ENCODE measurements around the gene RBX1.
"Not testable (repeated sequence)": the region's sequence is repeated elsewhere in the genome, so short reads cannot be mapped to it uniquely, and the experiment has no call there.

Gene RBX1

DNA sequence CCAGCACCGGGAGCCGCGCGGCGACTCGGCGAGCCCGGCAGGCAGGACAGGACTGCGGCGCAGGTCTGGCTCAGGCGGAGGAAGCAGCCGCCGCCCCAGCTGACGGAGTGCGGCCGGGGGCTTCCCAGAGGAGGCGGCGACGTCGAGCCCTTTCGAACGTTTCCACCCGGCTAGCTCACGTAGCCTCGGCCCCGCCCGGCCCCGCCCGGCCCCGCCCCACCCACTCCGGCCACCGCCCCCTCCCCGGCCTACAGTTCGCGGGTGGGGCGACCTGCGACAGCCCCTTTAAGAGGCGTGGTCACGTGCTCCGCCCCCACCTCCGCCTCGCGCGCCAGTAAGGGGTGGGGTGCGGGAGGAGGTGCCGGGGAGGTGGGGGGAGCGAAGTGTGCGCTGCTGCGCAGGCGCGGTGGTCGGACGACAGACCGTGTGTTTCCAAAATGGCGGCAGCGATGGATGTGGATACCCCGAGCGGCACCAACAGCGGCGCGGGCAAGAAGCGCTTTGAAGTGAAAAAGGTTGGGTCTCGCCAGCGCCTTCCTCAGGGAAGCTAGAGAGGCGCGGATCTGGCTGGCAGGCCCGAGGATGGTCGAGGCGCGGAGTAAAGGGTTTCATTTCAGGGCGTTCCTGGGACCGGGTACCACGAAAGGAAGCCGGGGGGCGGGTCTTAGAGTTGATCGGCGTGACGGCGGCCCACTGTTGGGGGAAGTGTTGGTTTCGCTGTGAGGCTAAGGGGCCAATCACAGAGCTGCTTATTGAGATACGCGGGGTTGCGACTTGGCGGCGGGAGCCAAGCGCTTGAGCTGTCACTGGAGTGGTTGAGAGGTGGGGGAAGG lies at the start of gene RBX1:
TSS of gene RBX1 (plus strand) at position 417 of the 833 bp plus-strand sequence. CDS start at position 438, 21 bp downstream.
- peak; percentile 88 for FAIRE-seq

DNA sequence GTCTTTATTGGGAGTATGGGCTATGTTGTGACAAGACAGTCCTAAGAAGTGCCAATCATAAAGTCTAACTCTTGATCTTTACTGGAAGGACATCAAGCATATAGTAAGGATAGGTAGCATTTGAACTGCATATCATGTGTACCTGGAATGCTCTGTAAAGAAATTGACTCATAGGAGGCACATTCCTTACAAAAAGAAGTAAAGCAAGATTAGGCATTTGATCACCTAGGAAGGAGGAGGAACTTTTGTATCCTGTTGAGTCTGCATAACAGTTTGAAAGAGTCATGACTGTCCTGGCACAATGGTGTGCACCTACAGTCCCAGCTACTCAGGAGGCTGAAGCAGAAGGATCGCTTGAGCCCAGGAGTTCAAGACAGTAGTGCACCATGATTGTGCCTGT lies 47.1 kb upstream of the RBX1 start:
- FAIRE-seq: no peak

DNA sequence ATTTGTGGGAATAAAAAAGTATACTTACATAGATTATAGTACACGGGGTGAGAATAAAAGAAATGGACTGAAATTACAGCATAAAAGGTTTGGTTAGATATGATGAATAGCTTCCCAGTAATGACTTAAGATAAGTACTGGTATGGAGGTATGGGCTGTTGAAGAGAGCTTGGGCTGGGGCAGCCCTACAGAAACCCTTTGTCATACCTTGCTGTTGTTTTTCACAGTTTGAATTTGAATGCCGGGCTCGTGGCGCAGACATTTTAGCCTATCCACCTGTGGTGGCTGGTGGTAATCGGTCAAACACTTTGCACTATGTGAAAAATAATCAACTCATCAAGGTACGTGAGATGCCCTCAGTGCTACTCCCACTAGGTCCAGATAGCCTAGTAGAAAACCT lies 42.3 kb upstream of the RBX1 start:
- FAIRE-seq: no peak

DNA sequence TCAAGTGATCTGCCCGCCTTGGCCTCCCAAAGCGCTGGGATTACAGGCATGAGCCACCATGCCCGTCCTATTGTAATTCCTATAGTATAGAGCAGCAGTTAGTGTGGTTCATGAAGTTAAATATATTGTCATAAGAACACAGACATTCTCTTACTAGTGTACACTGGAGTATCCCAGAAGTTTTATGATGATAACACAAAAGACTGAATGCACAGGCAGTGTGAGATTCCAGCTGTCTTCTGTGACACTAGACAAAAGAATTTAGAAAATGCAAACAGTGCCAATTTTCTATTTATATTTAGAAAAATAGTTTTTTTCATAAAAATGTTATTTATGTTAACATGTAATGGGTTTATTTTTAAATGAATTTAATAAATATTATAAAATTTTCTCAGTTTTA lies 39.4 kb upstream of the RBX1 start:
- no peak for FAIRE-seq

DNA sequence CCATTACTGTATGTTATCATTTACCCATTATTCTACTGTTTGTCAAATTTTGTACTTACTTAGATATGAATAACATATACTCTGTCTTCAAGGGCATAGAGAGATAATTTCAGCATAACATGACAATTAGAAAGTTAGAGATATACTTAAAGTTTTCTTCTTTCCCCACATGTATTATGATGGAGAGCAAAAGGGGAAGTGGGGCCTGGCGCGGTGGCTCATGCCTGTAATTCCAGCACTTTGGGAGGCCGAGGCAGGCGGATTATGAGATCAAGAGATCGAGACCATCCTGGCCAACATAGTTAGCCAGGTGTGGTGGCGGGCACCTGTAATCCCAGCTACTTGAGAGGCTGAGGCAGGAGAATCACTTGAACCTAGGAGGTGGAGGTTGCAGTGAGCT lies 38.2 kb upstream of the RBX1 start:
- FAIRE-seq: not testable (repeated sequence)

DNA sequence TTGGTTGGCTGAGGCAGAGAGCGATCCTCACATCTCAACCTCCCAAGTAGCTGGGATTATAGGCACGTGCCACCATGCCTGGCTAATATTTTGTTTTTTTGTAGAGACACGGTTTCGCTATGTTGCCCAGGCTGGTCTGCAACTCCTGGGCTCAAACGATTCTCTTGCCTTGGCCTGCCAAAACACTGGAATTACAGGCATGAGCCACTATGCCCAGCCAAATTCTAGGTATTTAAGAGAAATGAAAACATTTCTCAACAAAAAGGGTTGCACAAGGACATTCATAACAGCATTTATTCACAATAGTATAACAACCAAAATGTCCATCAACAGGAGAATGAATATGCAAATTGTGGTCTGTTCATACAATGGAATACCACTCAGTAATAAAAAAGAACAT lies 31.7 kb upstream of the RBX1 start:
- FAIRE-seq: no peak

DNA sequence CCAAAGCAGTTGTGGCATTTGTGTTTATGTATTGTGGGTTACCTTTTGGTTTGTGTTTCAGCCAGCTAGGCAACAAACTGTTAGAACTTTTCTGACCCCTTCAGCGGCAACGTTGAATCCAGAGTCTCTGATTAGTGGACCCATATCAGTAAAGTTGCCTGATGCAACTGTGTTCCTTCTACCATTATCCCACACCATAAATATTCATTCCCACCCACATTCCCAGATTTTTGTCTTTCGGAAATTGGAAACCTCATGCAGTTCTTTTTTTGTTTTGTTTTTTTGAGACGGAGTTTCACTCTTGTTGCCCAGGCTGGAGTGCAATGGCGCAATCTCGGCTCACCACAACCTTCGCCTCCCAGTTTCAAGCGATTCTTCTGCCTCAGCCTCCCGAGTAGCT lies 30.7 kb upstream of the RBX1 start:
- FAIRE-seq: no peak

DNA sequence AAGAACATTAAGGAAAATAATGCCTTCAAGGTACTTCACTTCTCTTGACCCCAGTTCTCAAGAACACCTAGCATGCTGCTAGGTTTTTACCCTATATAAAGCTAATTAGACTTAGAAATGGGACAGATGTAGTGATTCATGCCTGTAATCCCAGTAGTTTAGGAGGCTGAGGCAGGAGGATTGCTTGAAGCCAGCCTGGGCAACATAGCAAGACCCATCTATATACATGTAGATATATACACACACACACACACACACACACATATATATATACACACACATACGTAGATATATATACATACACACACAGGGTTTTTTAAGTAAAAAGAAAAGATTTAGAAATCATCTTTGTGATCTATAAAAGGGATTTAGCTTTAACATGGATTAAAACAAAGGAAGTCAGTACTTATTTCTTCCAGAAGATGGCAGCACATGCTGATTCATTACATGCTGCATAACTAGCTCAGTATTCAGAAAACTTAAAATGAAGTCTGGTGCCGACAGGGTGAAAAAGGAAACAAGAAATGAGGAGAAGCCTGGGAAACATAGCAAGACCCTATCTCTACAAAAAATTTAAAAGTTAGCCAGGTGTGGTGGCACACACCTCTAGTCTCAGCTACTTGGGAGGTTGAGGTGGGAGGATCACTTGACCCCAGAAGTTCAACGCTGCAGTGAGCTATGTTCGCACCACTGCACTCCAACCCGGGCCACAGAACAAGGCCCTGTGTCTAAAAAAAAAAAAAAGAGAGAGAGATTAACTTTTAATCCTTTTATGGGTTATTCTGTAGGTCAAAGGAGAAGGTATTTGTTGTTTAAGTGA lies 28.5 kb upstream of the RBX1 start:
- peak; percentile 99 for FAIRE-seq

DNA sequence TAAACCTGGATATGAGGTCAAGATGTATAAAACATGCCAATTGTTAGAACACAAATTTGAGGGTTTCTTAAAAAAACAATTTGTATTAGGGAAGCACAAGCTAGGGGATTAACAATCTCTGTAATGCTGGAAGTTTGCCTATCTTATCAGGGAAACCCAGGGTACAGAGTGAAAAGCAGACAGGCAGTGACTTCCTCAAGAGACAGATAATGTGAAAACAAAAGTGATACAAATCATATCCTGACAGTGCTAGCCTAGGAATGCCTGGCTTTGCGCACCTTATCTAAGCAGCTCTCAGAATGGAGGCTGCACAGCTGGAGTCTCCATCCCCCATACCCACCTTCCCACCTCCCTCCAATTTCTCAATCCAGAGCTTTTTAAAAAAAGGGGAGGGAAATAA lies 22.5 kb upstream of the RBX1 start:
- FAIRE-seq: no peak

DNA sequence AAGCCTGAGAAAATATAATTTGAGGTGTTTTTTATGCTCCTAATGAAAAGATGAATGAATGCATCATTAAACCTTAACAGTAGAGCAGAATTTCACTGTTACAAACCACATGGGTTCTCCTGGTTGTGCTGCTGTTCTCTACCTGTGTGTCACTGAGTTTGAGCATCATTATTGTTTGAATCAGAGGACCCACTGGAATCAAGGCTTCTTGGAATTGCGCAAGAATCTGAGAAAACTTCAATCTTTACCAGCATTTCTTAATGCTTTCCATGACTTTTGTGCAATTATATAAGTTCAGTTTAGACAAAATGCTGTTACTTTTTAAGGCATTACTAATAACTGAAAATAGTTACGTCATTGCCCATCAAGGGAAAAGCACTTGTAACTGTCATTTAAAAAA lies 18.8 kb upstream of the RBX1 start:
- FAIRE-seq: no peak

DNA sequence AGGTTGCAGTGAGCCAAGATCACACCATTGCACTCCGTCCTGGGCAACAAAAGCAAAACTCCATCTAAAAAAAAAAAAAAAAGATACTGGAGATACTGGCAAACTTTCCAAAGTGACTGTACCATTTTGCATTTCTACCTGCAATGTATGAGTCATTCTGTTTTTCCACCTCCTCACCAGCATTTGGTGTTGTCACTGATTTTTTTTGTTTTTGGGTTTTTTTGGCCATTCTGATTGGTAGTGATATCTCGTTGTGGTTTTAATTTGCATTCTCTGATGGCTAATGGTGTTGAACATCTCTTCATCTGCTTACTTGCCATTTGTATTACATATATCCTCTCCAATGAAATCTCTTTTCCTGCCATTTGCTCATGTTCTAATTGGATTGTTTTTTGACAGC lies 12.0 kb upstream of the RBX1 start:
- FAIRE-seq: no peak

DNA sequence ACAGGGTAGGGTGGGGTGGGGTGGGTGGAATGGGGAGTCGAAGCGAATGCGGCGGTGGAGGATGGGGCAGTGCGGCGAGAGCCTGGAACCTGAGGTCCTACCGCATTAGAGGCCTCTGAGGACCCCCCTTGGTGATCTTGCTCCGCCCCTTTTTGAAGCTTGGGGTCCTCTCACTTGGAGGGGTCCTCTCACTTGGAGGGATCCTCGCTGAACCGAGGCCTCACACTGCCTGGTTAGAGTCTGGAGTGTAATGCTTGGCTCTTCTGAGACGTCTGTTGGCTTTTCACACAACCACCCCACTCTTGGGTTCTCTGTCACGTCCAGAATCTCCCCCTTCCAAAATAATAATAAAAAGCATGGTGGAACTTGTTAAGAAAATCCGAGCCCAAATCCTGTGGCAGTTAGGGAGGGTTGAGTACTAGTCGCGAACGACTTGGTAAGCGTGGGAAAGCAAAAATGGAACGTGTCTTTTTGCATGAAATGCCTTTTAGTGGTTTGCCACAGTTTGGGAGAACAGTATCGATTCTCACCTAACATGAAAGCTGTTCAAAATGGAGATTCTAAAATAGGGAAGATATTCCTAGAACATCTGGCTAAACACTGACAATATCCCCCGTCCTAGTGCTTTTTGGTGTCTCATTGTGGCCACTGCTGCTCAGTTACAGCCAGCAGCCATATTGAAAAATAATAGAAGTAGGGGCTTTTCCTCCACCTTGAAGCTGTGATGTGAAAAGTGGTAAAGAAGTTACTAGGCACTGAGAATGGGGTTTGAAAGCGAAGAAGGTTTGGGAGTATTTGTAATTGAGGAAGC lies 822 bp downstream of the RBX1 start:
- no peak for FAIRE-seq

DNA sequence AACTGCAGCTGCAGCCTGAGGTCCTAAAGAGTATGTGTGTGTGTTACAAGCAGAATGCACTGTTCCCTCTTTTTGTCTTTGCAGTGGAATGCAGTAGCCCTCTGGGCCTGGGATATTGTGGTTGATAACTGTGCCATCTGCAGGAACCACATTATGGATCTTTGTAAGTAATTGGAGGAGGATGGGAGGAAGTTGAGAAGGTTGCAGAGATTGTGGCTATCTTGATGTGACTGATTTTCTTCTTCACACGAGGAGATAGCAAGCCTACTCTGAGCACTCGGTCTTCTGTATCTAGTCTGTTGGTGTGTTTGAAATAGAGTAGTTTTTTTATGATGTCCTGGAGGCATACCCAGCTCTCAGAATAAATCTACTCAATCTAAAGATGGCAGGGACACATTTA lies 2.3 kb downstream of the RBX1 start:
- FAIRE-seq: no peak

DNA sequence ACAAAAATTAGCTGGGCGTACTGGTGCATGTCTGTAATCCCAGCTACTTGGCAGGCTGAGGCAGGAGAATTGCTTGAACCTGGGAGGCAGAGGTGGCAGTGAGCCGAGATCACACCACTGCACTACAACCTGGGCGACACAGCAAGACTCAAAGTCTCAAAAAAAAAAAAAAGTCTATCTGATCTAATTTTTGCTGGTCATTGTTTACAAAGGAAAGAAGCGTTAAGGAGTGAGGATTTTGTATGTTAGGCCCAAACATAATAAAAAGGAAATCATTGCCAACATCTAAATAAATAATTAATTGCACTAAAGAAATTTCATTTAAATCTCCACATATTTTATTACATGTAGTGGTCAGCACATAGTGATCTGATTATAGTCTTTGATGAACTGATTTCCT lies 2.9 kb downstream of the RBX1 start:
- FAIRE-seq: no peak

DNA sequence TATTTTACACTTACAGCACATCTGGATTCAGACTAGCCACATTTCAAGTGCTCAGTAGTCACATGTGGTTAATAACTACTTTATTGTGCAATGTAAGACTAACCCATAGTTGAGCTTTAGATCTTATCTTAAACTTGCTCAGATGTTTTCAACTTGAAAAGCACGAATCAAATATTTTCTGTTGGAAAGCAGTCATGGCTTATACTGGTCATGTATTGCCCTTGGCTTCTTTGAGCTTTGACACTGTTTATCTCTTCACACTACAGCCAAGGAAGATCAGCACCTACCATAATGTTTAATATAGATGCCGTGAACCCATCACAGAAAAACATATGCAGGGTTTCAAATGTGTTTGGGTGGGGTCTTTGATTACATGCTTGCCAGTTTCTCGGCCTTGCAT lies 4.4 kb downstream of the RBX1 start:
- FAIRE-seq: no peak

DNA sequence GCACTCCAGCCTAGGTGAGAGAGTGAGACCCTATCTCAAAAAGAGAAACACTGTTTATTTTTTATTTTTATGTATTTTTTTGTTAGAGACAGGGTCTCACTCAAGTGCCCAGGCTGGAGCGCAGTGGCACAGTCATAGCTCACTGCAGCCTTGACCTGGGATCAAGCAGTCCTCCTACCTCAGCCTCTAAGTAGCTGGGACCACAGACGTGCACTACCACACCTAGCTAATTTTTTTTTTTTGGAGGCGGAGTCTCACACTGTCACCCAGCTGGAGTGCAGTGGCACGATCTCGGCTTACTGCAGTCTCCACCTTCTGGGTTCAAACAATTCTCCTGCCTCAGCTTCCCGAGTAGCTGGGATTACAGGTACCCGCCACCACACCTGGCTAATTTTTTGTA lies 6.4 kb downstream of the RBX1 start:
- no peak for FAIRE-seq

DNA sequence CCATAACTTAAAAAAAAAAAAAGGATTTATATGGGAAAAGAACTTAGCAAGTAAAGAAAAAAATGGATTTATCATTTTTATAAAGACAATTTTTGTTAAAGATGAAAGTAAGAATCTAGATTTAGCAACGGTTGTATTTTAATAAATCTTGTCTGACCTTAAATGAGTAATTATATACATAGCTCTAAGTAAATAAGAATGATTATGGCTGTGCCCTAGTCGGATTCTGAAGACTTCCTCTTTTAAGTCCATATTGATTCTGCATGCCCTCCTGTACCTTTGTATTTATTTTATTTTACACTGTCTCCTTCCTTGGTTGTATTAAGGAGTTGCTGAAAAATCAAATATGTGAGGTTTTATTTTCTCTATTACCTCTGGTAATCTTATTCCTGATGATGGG lies 7.1 kb downstream of the RBX1 start:
- no peak for FAIRE-seq

DNA sequence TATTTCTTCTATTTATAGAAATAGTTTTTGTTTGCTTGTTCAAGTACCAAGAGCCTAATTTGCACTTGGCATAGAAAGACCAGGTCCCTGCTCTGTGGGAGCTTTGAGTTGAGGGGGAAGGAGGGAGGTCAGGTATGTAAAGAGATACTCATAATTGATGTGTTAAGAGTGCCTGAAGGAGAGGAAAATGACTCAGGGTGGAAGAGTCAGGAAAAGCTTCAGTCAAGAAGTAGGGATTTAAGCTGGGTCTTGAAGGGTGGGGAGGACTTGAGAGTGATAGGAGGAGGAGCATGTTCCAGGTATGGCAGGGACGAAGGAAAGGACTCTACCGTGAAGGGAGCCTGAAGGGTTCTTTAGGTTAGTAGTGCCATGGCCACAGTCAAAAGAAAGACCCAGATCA lies 9.0 kb downstream of the RBX1 start:
- FAIRE-seq: no peak

DNA sequence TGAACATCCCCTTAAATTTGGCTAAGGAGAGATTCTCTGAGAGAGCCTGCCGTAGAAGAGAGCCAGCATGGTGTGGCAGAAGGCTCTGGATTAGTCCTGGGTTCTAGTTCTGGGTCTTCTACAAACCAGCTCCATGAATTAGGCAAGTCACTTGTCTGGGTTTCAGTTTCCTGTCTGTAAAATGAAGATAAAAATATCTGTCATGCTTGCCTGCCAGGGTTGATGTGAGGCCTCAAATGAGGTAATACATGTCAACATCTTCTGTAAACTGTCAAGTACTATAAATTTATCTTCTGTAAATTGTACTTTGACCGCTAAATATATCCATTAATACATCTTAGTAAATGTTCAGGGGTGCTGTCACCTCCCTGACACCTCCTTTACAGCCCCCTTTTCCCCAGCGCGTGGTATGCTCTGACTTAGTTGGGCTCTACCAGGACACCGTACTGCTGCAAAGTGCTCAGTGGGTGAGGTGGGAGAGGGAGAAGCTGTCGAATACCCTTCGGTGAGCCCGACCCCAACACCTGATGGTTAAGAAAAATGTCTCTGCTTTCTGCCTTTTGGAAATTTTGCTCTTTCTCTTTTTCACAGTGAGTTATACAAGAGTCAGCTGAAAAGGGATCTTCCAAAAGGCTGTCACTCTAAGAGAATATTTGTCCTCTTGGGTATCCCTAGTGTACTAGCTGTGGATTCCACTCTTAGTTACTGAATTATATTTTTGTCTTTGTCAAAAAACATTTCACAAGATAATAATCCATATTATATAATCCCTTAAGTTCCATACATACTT lies 15.0 kb downstream of the RBX1 start:
- no peak for FAIRE-seq

DNA sequence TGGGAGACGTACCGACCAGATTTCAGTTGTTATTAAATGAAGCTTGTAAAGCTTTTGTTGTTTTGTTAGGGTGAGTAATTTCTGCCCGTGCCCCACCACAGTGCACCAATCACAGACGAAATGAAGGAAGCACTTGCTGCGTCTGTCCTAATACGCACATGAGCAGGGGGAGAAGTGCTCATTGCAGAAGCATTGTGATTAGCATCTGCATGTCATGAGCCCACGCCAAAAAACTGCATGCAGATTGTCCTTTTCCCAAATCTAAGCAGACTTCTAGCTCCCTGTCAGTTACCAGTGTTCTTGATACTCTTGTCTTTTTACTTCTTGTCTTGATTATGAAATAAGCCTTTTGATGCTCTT lies 15.5 kb downstream of the RBX1 start:
- FAIRE-seq: no peak

DNA sequence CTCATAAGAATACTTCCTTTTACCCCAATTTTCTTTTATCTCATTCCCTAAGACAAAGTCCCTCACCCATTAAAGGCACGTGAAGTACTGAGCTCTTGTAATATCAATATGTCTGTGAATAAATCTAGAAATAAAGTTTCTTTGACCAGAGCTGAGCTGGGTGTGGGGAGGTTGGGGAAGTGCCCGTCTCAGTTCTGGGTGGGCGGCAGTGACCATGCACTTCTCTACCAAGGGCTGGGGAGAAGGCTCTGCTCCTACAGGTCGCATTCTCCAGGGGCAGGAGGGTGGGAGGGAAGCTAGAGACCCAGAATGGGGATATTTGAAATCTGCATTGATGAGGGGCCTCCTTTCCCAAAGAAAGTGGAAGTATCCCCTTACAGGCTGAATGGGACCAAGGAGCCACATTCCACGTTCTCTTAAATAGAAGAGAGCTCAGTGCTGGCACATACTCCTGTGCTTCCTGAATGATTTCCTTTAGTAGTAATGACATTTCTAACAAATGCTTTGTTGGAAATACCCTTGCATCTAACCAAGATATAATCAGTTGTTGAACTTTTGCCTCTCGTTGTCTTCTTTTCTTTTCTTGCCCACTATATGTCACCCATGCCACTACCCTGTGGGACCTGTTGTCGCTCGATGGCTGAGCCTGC lies 16.1 kb downstream of the RBX1 start:
- FAIRE-seq: no peak

DNA sequence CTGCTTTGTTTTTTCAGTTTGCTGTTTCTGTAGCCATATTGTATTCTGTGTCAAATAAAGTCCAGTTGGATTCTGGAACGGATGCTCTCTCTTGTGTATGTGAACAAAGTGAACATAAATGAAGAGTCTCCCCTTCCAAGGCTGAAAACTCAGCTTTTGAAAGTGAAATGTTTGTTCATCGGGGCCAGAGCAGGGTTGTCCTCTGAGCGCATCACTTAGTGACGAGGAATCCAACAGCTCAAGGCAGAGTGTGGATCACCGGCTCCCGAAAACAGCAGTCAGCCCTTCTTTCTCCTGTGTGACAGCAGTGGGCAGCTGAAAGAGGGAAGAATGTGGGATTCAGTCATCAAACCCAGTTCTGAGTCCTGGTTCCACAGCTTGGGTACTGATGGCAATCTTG lies 21.4 kb downstream of the RBX1 start:
- no peak for FAIRE-seq
